HG03066 (cell line): ENCODE measurements around the gene AIFM3.

Experiments
- ATAC-seq: cut with Tn5 transposase; IDR thresholded peaks from one replicate; pipeline ENCODE4 v1.9.1; 2021; ENCODE audit warnings: low read depth; ENCODE audit not compliant: unreplicated experiment

Gene AIFM3

DNA sequence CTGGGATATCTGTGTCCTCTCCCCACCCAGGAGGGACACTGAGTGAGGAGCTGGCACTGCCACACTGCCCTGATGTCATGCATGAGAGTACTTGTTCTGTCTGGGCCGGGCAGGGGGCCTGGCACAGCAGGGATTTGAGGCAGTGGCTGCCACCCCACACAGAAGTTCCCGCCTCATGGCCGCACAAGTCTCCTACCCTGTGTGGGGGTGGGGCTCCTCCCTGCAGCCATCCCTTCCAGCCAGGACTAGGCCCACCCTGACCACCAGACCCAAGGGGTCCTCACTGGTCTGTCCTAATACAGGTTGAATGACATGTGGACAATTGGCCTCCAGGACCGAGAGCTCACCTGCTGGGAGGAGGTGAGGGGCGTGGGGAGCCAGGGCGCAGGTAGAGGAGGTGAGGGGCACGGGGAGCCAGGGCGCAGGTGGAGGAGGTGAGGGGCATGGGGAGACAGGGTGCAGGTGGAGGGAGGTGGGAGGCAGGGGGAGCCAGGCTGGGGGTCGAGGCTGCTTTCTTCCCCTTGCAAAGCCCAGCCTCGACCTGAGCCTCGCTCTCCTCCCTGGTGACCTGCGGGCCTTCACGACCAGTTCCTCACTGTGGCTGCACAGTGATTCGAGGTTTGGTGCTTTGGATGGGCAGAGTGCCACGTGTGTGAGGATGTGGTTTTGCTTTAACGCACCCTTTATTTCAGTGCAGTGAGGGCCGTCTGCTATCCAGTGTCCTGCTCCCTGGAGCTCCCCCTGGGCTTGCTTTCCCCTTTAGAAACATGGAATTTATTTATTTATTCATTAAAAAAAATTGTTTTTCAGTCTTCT lies 22.5 kb downstream of the AIFM3 start:
- ATAC-seq: no peak

DNA sequence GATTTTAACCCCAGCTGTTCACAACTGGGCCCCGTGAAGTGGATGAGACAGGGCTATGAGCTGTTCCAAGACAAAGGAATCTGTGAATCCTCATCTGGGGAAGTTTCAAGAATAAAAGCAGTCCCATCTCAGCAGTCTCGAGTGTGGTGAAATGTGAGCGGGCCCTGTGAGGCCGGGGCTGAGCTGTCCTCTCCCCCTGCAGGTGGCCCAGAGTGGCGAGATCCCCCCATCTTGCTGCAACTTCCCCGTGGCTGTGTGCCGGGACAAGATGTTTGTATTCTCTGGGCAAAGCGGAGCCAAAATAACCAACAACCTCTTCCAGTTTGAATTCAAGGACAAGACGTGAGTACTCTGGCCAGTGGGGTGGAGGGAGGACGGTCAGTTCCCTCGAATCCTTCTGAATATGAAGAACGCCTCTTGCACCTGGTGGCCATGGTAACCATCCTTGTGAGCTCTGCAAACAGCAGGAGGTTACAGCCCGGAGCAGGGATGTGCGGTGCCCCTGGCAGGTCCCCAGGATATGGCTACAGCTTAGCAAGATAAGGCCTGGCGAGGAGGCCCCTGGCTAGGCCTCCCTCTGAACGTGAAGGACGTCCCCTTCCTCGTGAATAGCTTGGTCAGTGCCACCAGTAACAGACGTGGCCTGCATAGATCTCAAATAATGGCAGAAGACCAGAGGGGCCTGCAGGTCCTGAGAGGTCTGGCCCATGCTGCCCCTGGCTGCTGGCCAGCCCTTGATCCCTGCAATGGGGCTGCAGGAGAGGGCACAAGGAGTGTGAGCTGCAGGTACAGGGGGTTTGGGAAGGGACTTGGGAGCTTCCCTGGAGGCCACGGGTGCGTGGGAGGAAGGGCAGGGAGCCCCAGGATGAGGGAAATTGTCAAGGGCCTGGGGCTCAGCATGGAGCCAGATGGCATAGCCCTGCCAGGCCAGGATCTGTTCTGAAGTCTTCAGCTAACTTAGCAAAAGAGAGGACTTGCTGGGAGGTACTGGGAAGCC lies 23.4 kb downstream of the AIFM3 start:
- ATAC-seq: no peak

DNA sequence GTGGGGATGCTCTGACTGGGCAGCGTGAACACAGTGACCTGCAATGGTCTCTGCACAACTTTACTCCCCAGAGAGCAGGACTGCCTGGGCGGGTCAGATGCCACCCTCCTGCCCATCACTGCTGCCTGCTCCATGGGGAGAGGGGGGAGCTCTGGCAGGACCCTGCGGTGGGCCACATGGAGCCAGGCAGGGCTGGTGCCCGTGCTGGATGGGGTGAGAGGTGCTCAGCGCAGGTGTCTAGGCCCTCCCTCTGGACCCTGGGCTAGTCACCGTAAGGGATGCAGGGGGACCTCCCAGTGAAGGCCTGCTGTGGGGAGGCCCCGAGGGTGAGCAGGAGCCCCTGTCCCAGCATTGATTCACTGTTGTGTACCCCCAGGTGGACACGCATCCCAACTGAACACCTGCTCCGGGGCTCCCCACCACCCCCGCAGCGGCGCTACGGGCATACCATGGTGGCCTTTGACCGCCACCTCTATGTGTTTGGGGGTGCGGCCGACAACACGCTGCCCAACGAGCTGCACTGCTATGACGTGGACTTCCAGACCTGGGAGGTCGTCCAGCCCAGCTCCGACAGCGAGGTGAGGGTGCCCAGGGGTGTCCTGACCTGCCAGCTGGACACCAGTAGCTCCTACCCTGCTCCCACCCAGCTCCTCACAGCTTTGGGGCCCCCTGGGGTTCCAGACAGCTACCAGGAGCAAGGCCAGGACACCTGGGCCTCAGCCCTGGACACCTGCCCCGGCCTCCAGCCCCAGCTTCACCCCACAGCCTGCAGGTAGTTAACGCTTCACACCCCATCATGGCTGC lies 24.4 kb downstream of the AIFM3 start:
- ATAC-seq: no peak

DNA sequence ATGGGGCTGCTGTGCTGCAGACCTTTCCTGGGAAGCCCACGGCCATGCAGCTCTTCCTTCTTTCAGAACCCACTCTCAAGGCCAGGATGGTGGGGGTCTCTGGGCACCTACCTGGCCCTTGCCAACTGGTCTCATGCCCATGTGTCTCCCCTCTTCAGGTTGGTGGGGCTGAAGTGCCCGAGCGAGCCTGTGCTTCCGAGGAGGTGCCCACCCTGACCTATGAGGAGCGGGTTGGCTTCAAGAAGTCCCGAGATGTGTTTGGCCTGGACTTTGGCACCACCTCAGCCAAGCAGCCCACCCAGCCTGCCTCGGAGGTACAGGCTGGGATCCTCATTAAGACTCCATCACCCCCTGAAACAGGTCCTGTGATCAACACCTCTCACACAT lies 25.0 kb downstream of the AIFM3 start:
- no peak for ATAC-seq

DNA sequence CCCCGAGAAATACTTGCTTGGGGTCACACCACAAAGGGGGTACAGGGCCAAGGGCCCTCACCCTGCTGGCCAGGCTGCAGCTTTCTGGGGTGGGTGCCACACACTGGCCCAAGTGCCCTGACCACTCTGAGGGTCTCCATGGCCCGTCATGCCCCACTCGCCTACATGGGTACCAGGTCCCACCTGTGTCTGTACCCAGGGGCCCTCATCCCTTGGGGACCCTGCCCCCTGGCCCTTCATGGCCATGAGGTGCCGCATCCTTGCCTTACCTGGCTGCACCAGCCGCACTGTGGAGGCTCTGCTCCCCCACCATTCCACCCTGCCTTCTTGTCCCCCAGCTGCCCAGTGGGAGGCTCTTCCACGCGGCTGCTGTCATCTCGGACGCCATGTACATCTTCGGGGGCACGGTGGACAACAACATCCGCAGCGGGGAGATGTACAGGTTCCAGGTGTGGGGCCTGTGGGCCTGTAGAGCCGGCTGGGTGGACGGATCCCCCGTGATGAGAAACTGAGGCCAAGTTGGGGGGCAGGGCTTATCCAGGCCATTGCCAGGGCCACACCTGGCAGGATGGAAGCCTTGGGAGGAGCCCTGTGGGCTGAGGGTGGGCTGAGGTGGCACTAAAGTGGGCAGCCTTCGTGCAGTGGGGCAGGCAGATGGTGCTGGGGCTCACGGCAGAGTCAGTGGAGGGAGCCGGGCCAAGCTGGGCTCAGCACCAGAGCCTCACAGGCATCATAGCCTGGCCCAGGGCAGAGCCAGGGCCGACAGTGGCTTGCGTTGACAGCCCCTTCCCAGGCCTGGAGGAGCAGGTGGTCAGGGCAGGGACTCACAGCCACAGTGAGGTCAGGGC lies 25.6 kb downstream of the AIFM3 start:
- ATAC-seq: no peak

DNA sequence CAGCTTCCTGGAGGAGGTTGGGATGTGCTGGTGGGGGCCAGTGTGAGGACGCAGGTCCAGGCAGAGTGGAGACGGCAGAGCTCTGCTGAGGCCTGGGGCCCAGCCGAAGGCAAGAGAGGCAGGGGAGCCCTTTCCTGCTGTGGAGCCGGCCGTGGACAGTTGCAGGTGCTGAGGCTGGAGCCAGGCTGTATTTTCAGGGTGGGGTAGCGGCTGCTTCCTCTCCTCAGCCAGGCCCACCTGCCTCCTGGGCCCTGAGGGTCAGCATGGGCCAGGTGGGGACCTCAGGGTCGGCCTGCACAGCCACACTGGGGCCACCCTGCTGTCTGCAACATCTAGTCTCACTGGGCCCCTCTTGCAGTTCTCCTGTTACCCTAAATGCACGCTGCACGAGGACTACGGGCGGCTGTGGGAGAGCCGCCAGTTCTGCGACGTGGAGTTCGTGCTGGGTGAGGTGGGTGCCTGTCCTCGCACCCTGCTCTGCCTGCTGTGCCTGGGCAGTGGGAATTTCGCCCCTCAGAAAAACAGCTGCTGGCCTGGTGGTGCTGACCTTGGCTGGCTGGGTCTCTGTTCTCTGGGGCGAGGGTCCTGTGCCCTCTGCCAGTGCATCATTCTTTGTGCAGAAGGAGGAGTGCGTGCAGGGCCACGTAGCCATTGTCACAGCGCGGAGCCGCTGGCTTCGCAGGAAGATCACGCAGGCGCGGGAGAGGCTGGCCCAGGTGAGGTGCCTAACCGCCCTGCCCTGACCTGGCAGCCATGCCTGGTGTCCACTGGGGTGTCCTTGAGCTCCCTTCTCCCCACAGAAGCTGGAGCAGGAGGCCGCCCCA lies 26.5 kb downstream of the AIFM3 start:
- no peak for ATAC-seq

DNA sequence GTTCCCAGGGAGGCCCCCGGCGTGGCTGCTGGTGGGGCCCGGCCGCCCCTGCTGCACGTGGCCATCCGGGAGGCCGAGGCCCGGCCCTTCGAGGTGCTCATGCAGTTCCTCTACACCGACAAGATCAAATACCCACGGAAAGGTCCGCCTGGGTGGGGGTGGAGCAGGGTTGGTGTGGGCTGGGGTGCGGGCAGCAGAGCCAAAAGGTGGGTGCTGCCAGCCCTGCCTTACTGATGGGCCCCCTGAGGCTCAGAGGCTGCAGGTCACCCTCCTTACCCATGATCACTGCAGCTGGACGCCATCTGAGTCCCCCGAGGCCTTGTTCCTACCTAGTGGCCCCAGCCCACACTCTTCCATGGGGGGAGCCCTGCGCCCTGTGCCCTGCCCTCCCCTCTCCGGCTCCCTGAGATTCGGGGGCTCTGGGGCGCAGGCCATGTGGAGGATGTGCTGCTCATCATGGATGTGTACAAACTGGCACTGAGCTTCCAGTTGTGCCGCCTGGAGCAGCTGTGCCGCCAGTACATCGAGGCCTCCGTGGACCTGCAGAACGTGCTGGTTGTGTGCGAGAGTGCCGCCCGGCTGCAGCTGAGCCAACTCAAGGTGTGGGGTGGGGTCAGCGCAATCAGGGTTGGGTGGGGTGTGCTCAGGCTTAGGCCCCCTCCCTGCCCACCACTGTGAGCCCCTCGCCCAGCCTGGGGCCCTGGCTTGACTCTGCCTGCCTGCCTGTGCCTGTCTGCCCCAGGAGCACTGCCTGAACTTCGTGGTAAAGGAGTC lies 27.3 kb downstream of the AIFM3 start:
- ATAC-seq: no peak

DNA sequence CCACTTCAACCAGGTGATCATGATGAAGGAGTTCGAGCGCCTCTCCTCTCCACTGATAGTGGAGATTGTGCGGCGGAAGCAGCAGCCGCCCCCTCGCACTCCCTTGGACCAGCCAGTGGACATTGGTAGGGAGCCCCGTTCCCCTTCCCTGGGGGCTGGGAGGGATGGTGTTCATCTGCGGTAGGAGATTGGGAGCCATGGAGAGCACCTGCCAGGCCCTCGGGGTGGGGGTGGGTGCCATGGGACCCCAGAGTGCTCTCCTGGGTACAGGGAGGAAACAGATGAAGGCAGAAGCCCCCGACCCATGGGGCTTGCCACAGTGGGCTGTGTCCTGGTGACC lies 27.8 kb downstream of the AIFM3 start:
- ATAC-seq: no peak

DNA sequence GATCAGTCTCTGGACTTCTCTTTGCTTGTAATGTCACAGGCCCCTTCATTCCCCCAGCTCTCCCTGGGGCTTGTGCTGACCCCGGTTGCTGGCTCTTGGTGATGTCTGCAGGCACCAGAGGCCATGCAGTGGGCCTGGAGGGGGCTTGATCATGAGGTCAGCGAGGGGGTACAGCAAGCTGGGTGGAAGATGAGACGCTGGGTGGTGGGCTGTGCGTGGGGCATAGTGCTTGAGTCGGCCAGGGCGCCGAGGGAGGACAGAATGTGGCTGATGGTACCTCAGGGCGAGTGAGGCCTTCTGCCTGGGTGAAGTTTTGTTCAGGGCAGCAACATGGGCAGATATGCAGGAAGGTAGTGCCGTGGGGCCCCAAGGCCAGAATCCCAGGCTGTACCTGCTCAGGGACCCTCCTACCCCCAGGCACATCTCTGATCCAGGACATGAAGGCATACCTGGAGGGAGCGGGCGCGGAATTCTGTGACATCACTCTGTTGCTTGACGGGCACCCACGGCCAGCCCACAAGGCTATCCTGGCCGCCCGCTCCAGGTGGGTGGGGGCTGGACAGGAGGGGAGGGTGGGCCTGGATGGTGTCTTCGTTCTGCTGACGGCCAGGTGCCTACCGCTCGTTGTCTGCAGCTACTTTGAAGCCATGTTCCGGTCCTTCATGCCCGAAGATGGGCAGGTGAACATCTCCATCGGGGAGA lies 28.4 kb downstream of the AIFM3 start:
- no peak for ATAC-seq

DNA sequence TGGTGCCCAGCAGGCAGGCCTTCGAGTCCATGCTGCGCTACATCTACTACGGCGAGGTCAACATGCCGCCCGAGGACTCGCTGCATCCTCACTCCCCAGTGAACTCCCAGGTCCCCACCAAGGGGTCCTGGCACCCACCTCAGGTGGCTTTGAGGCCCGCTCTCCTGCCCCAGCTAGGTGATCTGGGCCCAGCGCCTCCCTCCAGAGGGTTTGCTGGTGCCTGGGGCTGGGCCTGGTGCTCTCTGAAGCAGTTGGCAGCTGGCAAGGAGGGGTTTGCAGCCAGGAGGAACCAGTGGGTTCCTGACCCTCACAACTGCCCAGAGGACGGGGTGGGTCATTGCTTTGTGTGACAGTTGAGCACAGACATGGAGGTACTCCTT lies 29.0 kb downstream of the AIFM3 start:
- ATAC-seq: no peak

DNA sequence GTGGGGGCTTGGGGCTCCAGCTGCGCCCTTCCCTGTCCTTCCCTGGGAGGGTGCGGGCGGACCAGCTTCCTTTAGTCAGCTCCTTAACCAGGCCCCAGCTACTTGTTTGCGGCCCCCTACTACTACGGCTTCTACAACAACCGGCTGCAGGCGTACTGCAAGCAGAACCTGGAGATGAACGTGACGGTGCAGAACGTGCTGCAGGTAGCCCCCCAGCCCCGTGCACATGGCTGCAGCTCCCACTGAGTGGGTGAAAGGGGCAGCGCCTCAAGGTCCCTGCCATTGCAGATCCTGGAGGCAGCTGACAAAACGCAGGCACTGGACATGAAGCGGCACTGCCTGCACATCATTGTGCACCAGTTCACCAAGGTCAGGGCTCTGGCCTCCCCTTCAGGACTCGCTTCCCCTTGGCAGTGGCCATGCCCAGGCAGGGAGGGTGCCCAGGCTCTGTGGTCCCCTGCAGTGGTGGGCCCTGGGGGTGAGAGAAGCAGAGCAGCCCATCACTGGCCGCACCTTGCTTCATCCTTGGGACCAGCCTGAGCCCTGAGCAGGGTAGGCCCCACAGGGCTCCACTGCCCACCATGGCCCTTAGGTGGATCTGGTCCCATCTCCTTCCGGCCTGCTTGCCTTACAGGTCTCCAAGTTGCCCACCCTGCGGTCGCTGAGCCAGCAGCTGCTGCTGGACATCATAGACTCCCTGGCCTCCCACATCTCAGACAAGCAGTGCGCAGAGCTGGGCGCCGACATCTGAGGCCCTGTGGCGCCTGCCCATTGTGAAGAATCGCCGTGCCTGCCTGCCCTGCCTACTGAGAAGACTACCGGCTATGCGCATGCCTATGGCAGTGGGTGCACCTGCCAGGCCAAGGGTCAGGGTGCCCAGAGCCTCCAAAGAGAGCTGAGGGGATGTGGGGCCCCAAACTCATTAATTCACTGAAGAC lies 29.8 kb downstream of the AIFM3 start:
- no peak for ATAC-seq

DNA sequence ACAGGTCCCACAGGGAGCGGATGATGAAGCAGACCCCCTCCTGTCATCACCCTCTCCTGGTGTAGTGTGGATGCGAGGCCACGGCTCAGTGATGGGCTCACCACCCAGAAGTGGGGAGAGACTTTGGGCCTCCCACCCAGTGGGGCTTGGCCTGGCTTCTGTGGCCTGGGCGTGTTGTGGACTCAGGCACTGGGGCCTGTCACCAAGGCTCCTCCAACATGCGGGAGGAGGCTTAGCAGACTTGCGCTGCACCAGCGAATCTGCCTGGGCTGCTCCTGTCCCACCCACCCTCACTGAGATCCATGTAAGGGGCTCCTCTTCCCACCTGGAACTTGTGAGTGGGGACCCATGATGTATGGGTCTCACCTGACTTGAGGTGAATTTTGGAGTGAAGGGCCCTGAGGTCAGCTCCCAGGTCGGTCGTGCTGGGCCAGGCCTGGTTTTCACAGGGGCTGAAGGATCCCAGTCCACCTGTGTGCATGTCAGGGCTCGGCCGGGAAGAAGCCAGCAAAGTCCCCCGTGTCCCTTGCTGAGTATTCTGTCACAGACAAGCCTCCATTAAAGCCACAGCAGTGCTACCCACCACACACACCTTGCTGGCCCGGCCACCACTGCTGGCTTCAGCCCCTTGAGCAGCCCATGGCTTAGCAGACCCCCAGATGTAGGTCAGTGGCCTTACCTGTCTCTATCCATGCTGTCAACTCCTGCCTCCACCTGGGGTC lies 30.6 kb downstream of the AIFM3 start:
- no peak for ATAC-seq

DNA sequence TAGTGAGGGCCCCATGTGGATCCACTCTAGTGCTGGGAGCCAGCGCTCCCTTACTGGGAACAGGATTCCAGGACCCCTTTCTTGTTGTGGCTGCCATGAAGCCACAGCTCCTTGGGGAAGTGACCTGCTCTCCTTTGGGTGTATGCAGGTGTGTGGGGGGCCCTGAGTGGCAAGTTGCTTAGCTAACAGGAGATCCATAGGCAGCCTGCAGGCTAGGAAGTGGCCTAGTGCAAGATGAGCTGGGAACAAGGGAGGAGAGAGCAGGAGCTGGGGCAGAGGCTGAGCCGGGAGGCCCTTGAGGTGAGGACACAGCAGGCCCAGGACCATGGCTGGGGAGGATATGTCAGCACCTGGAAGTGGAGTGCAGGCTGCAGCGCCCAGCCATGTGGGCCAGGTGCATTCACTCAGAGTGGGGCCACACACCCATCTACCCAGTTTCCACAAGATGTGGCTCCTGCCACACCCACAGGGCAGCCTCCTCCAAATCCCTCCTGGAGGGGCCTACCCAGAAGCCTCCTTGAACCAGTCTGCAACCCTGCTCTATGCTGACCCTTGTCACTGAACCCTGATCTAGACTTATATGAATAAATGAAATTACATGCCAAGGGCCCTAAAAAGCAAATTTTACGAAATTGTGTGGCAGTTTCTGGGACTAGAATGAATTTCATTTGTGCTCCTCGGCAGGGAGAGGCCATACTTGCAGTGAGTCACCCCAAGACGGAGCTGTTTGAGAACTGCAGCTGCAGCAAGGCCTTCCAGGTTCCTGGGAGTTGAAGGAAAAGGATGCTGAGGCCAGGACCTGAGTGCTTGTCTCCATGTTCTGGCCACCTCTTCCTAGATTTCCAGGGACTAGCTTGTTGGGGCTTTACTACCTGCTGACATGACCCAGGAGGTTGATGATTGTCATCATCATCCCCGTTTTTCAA lies 31.6 kb downstream of the AIFM3 start:
- no peak for ATAC-seq

DNA sequence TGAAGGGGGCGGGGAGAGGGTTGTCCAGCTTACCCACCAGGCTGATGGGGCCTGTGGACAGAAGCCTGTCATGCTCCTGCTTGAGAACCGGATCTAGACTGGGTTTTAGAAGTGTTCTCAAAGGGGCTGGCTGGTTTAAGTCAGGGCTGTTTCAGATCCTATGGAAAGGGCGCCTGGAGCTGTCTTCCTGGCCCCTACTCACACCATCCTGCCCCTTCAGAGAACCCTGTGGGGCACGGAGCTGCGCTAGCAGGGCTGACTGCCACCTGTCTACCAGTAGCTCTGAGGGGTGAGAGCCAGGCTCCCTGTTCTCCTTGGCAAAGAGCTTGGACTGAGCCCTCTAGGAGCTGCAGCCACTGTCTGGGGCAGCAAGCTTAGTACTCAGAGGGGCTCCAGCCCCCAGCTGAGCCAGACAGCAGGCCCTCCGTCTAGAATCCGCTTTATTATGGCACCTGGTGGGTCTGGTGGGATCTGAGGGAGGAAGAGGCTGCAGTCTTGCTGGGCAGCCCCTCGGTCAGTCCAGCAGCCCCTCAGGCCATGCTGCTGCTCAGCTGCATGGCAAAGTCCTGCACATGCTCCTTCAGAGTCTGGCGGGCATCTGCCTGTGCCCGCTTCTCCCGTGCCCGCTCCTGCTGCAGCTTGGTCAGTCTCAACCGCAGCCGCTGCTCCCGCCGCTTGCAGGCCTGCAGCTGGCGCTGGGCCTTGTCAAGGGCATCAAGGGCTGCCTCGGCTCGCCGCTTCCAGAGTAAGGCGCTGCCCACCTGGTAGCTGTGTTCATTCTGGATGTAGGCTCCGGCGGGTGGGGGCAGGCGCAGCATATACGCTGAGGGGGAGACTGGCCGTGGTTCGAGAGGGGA lies 32.5 kb downstream of the AIFM3 start:
- no peak for ATAC-seq
